Muscle of leg (tissue), 11 donors: ENCODE results near the gene TFPI. TPM values are rescaled to one million over a fixed set of nuclear protein-coding genes. Genes with fewer than 3 reads are reported as not detected.

ENCODE experiments used
- DNase-seq: peaks from one replicate; pipeline ENCODE4 v3.0.0; 2013
- H3K27ac ChIP-seq: one replicate; pipeline ENCODE4 v1.5.1; 2013; ENCODE audit warnings: mild to moderate bottlenecking, low read length, control low read depth
- H3K27me3 ChIP-seq: one replicate; pipeline ENCODE4 v1.6.1; 2013; ENCODE audit warnings: low read length; ENCODE audit not compliant: control insufficient read depth, insufficient read depth
- H3K36me3 ChIP-seq: one replicate; pipeline ENCODE4 v1.6.1; 2013; ENCODE audit warnings: low read length; ENCODE audit not compliant: control insufficient read depth, insufficient read depth
- H3K4me1 ChIP-seq: one replicate; pipeline ENCODE4 v1.6.1; 2013; ENCODE audit warnings: low read length; ENCODE audit not compliant: control insufficient read depth, insufficient read depth
- H3K4me3 ChIP-seq: one replicate; pipeline ENCODE4 v1.5.1; 2013; ENCODE audit warnings: low read length, control low read depth
- H3K9me3 ChIP-seq: replicated peaks from 2 replicates; pipeline ENCODE4 v1.6.1; 2013; ENCODE audit warnings: low read depth, low read length; ENCODE audit not compliant: control insufficient read depth
- WGBS: methylation state at CpG from one replicate; pipeline ENCODE4 v1.1.5; 2013; ENCODE audit warnings: missing lambda C conversion rate; ENCODE audit not compliant: insufficient coverage; 5-methylcytosine and 5-hydroxymethylcytosine counted together
- polyA plus RNA-seq, 8 donors: library from polyadenylated mRNA; unstranded; fragments of 120-200 nt; gene quantifications; one replicate each; pipeline versions ENCODE4 v1.2.1 to v1.2.3, GENCODE V29; 2013; ENCODE audit warnings: inconsistent platforms in 1 of 8, low replicate concordance in 1 of 8; ENCODE audit not compliant: insufficient read length in 8 of 8, insufficient read depth in 1 of 8
- total RNA-seq: library from RNA; stranded (reverse); fragments of 120-200 nt; gene quantifications from one replicate; pipeline ENCODE4 v1.2.4, GENCODE V29; 2013

TFPI gene
- total and polyA plus RNA-seq, 9 donors = 36.3 to 74.0 (median 52.1) TPM

- Histone ChIP-seq H3K9me3 (no peaks in the 10 kb centered on the region), H3K27ac (no peak overlapping the region), H3K4me1 (no peaks in the 10 kb centered on the region), H3K27me3 (no peaks in the 10 kb centered on the region), H3K36me3 (no peaks in the 10 kb centered on the region), H3K4me3 (no peak overlapping the region)
- no CpG with 5 or more reads among the region's 1 CpG for WGBS
- DNase-seq = no peak
Measured at GRCh38 chr2:187424146-187424545, 130.1 kb downstream of the TFPI start.

GRCh38 chr2:187422282-187422681 lies 132.0 kb downstream of the TFPI start:
- no peak for DNase-seq
- WGBS = no CpG with 5 or more reads among the region's 1 CpG
- Histone ChIP-seq H3K27ac (no peak overlapping the region), H3K4me3 (no peak overlapping the region), H3K4me1 (no peaks in the 10 kb centered on the region), H3K27me3 (no peaks in the 10 kb centered on the region), H3K36me3 (no peaks in the 10 kb centered on the region), H3K9me3 (no peaks in the 10 kb centered on the region)

DNA sequence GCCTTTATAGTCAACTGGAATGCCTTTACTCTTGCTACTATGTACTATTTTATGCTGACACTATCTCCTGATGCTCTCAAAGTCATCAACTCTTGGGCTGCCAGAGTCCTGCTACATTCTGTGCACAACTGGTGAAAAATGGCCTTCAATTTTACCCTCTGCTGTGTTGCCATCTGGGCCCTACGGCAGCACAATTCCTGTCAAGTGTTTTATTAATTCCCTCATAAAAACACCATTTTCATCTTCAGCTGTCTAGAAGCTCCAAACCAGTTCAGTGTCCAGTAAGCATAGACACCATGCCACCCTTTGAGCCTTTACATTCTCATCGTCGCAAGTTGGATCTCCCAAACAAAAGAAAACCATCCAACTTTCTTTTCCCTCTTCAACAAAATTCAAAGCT lies 132.7 kb downstream of the TFPI start:
- no peak for DNase-seq
- Histone ChIP-seq H3K27me3 (no peaks in the 10 kb centered on the region), H3K9me3 (no peaks in the 10 kb centered on the region), H3K4me1 (no peaks in the 10 kb centered on the region), H3K27ac (no peak overlapping the region), H3K4me3 (no peak overlapping the region), H3K36me3 (no peaks in the 10 kb centered on the region)
- WGBS = 79% methylated on average over 1 of the region's 3 CpGs

GRCh38 chr2:187419808-187420207 lies 134.4 kb downstream of the TFPI start:
- no peaks in the 10 kb centered on the region for H3K27me3 ChIP-seq
- H3K4me1 ChIP-seq = no peaks in the 10 kb centered on the region
- H3K9me3 ChIP-seq = no peaks in the 10 kb centered on the region
- no peak overlapping the region for H3K27ac ChIP-seq
- no peak overlapping the region for H3K4me3 ChIP-seq
- no CpG with 5 or more reads among the region's 1 CpG for WGBS
- H3K36me3 ChIP-seq = no peaks in the 10 kb centered on the region
- no peak for DNase-seq

GRCh38 chr2:187415449-187415848 lies 138.8 kb downstream of the TFPI start:
- H3K4me1 ChIP-seq = no peaks in the 10 kb centered on the region
- DNase-seq = no peak
- no peaks in the 10 kb centered on the region for H3K27me3 ChIP-seq
- no peak overlapping the region for H3K27ac ChIP-seq
- 83% methylated on average over 5 of the region's 5 CpGs for WGBS
- no peaks in the 10 kb centered on the region for H3K9me3 ChIP-seq
- H3K36me3 ChIP-seq = no peaks in the 10 kb centered on the region
- H3K4me3 ChIP-seq = no peak overlapping the region

Other genes starting within 250 kb of the TFPI start
- 68.3 TPM for gene CALCRL, start 106.2 kb downstream of the TFPI start, total RNA-seq
- 10 to 100 TPM; 27.0 to 53.1 (median 37.2) TPM for gene CALCRL, start 106.2 kb downstream of the TFPI start, polyA plus RNA-seq